ENCODE data around the gene MAPT. TPM values are rescaled to one million over a fixed set of nuclear protein-coding genes. Genes with fewer than 3 reads are reported as not detected.

Gene MAPT
- total RNA-seq, 2 donors from 2014 or later = 11.7 to 14.7 TPM

DNA sequence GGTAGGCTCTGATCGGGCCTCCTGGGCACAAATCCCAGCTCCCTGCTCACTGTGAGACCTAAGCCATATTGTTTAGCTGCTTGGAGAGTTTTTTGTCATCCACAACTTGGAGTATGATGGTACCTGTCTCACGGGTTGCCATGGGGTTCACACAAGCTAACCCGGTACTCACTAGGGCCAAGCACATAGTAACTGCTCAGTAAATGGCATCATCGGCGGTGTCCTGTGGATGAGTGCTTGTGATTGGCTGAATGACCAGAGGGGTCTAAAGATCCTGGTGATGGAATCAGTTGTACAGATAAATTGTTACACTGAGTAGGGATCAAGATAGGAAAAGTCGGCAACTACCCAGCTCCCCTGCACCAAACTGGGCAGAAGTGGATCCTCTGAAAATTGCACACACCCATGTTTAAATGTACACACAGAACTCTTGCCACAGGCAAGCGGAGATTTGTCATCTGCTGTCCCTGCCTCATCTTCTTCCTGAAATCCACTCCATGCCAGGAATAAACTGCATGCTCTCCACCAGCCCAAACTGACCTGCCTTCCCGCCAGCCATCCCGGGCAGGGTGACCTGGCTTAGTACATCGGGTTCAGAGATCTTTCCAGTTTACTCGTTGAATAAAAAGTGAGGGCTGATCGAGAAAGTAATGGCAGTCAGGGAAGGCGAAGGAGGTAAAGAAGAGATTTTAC is 6.5 kb downstream of the MAPT start:
- no peak for DNase-seq (ENCODE audit: low spot score)
- TF ChIP-seq, protein P1, sequence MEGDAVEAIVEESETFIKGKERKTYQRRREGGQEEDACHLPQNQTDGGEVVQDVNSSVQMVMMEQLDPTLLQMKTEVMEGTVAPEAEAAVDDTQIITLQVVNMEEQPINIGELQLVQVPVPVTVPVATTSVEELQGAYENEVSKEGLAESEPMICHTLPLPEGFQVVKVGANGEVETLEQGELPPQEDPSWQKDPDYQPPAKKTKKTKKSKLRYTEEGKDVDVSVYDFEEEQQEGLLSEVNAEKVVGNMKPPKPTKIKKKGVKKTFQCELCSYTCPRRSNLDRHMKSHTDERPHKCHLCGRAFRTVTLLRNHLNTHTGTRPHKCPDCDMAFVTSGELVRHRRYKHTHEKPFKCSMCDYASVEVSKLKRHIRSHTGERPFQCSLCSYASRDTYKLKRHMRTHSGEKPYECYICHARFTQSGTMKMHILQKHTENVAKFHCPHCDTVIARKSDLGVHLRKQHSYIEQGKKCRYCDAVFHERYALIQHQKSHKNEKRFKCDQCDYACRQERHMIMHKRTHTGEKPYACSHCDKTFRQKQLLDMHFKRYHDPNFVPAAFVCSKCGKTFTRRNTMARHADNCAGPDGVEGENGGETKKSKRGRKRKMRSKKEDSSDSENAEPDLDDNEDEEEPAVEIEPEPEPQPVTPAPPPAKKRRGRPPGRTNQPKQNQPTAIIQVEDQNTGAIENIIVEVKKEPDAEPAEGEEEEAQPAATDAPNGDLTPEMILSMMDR (IDR thresholded peaks at IDR 0.05) = no peak
- TF ChIP-seq POLR2AphosphoS5 (IDR thresholded peaks at IDR 0.05) (no peak), POLR2A (IDR thresholded peaks at IDR 0.05) (no peak)
- Histone ChIP-seq H3K27me3 (replicated peaks; ENCODE audit: insufficient read depth) (peaks cover 14% of the 10 kb centered on the region), H3K4me1 (replicated peaks) (no peaks in the 10 kb centered on the region), H3K9me3 (no peaks in the 10 kb centered on the region), H3K27ac (no peak overlapping the region), H3K4me3 (no peak overlapping the region), H3K36me3 (no peaks in the 10 kb centered on the region)
- WGBS = 87% methylated on average over 13 of the region's 13 CpGs
- intact Hi-C loops (cut with DNase I) = no loop called here

DNA sequence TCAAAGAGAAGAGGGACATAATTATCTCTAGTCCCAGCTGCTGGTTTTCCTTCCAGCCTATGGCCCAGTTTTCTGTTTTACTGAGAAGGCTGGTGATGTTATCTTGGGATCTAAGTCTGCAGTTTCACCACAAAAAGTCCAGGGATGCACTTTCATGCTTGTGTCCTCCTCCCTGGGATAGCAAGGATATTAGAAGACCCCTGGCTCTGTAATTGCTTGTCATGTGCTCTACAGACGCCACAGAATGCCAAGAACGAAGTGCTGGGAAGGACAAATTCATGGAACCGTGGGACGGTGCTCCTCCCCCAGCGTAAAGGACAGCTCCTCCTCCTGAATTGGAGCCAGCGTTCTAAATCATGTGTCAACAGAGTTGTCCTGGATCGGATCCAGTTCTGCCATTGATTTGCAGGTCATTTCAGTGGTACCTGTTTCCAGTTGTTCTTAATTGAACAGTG is 8.6 kb downstream of the MAPT start:
- Histone ChIP-seq H3K27ac (no peak overlapping the region), H3K4me1 (replicated peaks) (no peaks in the 10 kb centered on the region), H3K9me3 (no peaks in the 10 kb centered on the region), H3K36me3 (no peaks in the 10 kb centered on the region), H3K27me3 (replicated peaks; ENCODE audit: insufficient read depth) (peaks cover 2% of the 10 kb centered on the region), H3K4me3 (no peak overlapping the region)
- peak; percentile 17 for TF ChIP-seq POLR2AphosphoS5 (IDR thresholded peaks at IDR 0.05)
- no peak for TF ChIP-seq POLR2A (IDR thresholded peaks at IDR 0.05)
- intact Hi-C loops (cut with DNase I) = no loop called here
- DNase-seq (ENCODE audit: low spot score) = peak; percentile 38
- 16% methylated on average over 7 of the region's 7 CpGs for WGBS

DNA sequence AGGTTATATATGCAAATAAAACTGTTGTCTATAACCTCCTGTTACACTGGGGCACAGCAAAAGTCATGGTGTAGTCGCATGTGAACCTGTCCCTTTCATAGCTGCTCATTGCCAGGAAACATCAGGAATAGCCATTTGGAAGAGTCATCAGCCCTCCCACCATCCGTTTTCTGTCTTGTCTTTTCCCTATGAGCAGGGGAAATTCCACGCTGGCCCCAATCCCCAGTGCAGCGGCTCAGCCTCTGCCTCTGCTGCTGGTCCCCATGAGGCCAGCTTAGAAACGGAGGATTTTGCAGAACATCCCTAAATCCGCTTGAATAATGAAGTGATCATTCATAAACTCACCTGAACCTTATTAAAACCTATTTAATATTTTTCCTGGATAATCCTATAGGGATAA is 10.5 kb downstream of the MAPT start:
- TF ChIP-seq POLR2AphosphoS5 (IDR thresholded peaks at IDR 0.05) (no peak), POLR2A (IDR thresholded peaks at IDR 0.05) (no peak)
- TF ChIP-seq, protein P1 (IDR thresholded peaks at IDR 0.05) = no peak
- Histone ChIP-seq H3K36me3 (no peaks in the 10 kb centered on the region), H3K9me3 (no peaks in the 10 kb centered on the region), H3K4me3 (no peak overlapping the region), H3K4me1 (replicated peaks) (no peaks in the 10 kb centered on the region), H3K27ac (no peak overlapping the region), H3K27me3 (replicated peaks; ENCODE audit: insufficient read depth) (no peaks in the 10 kb centered on the region)
- WGBS = 68% methylated on average over 6 of the region's 6 CpGs
- intact Hi-C loops (cut with DNase I) = no loop called here
- no peak for DNase-seq (ENCODE audit: low spot score)

DNA sequence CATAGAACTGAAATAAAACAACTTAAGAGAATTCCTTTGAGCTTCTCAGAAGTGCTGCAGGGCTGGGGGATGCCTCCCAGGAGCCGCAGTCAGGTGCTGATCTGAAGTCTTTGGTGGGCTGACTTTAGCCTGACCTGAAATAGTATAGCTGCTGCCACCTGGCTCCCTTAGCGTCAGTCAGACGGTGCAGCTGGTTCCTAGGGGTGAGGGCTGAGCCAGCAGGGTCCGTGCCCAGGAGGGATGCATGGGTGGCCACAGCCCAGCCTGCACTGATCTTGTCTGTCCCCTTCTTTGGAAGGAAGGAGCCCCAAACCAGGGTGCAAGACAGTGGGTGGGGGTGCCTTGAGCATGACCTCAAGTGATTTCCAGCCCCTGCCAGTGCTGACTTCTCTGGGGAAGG is 11.5 kb downstream of the MAPT start:
- TF ChIP-seq, protein P1 (IDR thresholded peaks at IDR 0.05) = no peak
- no peak for TF ChIP-seq POLR2AphosphoS5 (IDR thresholded peaks at IDR 0.05)
- no peak for TF ChIP-seq POLR2A (IDR thresholded peaks at IDR 0.05)
- no peaks in the 10 kb centered on the region for H3K36me3 ChIP-seq
- no peaks in the 10 kb centered on the region for H3K27me3 ChIP-seq (replicated peaks; ENCODE audit: insufficient read depth)
- H3K4me3 ChIP-seq = no peak overlapping the region
- no peaks in the 10 kb centered on the region for H3K9me3 ChIP-seq
- WGBS = 35% methylated on average over 4 of the region's 4 CpGs
- H3K4me1 ChIP-seq (replicated peaks) = no peaks in the 10 kb centered on the region
- no peak for DNase-seq (ENCODE audit: low spot score)
- intact Hi-C loops (cut with DNase I) = no loop called here
- no peak overlapping the region for H3K27ac ChIP-seq

DNA sequence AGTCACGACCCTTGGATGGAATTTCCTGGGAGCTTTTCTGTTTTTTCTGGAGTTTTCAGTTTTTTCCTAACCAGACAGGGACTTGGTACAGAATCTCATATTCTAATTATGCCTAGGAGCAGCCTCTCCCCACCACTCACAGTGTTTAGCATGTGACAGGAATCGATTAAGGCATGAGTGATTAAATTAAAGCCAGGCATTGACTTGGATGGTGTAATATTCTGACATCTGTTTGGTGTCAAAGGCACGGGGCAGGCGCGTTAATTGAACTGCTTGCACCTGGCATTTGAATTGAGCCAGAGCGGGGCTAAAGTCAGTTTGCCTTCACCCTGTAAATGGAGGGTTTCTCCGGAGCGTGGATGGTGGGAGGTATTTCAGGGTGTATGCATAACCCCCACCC is 11.9 kb downstream of the MAPT start:
- Histone ChIP-seq H3K4me1 (replicated peaks) (no peaks in the 10 kb centered on the region), H3K27ac (no peak overlapping the region), H3K36me3 (no peaks in the 10 kb centered on the region), H3K4me3 (no peak overlapping the region), H3K27me3 (replicated peaks; ENCODE audit: insufficient read depth) (no peaks in the 10 kb centered on the region), H3K9me3 (no peaks in the 10 kb centered on the region)
- no peak for DNase-seq (ENCODE audit: low spot score)
- TF ChIP-seq POLR2AphosphoS5 (IDR thresholded peaks at IDR 0.05) (no peak), POLR2A (IDR thresholded peaks at IDR 0.05) (no peak)
- TF ChIP-seq, protein P1 (IDR thresholded peaks at IDR 0.05) = no peak
- intact Hi-C loops (cut with DNase I) = no loop called here
- WGBS = 66% methylated on average over 8 of the region's 8 CpGs

Data from prostate gland (tissue), 2 donors.